Activated CD8-positive, alpha-beta memory T cell treated with anti-CD3 and anti-CD28 coated beads for 36 hours (primary cell): ENCODE measurements around the gene CLCNKB. TPM values are rescaled to one million over a fixed set of nuclear protein-coding genes. Genes with fewer than 3 reads are reported as not detected.
"Not testable (repeated sequence)": the region's sequence is repeated elsewhere in the genome, so short reads cannot be mapped to it uniquely, and the experiment has no call there.

Experiments
- CTCF ChIA-PET: fragments of 350-600 bp; sonication (Branson Sonifier 250); formaldehyde crosslinking; loops from one replicate; lab custom pipeline; 2021; ENCODE audit warnings: antibody characterized with exemption; lab: Charles Lee
- POLR2A ChIA-PET: fragments of 350-600 bp; sonication (Branson Sonifier 250); formaldehyde crosslinking; loops from one replicate; lab custom pipeline; 2021; ENCODE audit warnings: antibody characterized with exemption; lab: Charles Lee
- total RNA-seq, 2 experiments: library from RNA; stranded (reverse); gene quantifications; one replicate each; pipeline ENCODE4 v1.2.3, GENCODE V29; 2021

Gene CLCNKB
- total RNA-seq: not detected

DNA sequence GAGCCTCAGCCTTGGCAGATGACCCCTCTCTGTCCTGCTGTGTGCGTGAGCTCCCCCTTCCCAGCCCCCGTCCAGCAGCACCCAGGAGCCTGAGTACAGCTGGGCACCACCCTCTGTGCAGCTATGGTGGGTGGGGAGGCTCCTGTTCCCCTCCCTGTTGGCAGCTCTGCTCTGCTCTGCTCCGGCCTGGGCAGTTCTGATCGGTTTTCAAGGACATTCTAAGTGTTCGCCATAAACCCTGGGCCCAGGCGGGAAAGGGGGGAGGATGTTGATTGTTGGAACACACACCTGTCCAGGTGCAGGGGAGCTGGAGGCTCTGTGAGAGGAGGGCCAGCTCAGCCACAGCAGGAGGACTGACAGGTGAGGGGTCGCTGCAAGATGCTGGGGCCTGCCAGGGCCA lies at the start of gene CLCNKB:
Gene CLCNKB, plus strand, starts transcription at position 262 of the 400 bp plus-strand sequence. CDS start 711 bp downstream, outside the sequence.
- ChIA-PET POLR2A (no interaction called here), CTCF (interaction anchor here (0.6 kb wide), 1 partner anchor 379 kb away, joined by 3 read pairs; no protein-coding TSS in a partner anchor)

DNA sequence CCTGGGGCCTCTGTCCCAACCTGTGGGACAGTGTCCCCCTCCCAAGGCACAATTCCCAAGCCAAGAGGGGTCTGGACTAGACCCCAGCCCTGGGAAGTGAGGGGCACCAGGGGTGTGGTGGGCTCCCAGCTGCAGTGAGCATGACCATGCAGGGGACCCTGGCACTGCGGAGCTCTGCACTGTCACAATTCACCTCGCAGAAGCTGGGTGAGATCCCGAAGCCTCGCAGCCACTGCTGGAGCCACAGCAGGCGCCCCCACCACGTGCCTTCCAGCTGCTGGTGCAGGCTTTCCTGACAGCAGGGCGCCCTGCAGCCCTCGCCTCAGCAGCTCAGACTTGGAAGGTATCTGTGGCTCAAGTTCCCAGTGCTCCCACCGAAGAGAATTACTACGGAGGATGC lies 49.5 kb upstream of the CLCNKB start:
- POLR2A ChIA-PET: no interaction called here
- CTCF ChIA-PET: interaction anchor here (0.8 to 1.2 kb wide), 4 partner anchors 15 to 191 kb away, joined by 3 to 5 read pairs (median 3); partner anchors contain the start of gene UQCRHL

DNA sequence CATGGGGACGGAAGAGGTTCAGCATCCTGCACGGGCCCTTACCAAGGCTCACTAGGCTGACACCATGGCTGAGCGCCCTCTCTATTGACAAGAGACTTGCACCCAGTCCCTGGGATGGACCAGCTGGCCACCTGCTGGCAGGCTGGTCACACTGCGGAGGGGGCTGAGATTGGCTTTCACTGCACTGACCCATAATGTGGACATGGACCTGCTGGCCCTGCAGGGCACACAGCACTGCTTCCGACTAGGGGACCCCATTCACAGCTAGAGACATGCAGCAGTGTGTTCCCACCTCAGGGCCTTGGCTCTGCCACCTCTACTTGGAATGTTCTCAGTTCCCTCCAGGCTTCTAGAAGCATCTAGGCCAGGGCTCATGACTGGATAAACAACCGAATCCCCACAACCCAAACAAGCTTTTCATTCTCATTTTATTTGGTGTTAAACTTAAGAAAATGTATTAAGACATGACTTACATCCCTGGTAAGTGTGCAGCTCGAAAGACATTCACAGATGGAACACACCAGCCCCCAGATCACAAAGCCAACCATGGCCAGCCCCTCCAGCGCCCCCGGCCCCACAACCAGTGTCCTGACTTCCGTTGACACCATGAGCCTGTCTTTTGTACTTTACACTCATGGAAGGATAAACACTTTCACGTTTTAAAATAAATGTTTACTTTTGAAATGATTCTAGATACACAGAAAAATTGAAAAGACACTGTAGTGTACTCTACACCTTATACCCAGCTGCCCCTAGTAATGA lies 48.8 kb upstream of the CLCNKB start:
- POLR2A ChIA-PET: no interaction called here
- CTCF ChIA-PET: interaction anchor here (0.8 to 1.3 kb wide), 6 partner anchors 14 to 203 kb away, joined by 3 to 8 read pairs (median 4); partner anchors contain the start of genes UQCRHL and ZBTB17

DNA sequence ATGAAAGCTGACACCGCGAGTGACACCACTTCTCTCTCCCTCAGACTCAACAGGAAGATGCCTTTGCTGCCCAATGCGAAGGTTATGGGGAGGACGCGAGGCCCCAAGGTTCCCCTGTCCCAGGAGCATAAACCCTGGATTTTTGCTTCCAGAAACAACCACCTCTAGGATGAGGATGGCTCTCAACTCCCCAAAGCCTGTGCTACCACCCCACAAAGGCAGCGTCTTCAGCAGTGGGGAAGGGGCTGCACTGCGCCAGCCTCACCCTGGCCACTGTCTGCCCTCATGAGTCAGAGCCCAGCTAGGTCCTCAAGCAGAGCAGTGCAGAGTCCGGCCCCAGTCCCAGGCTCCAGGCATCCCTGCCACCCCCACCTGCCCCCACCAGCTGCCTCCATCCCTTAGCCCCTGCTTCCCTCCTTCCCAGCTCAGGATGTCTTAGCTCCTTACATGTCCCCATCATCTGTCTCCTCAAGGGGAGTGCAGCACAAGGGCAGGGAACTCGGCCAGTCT lies 46.5 kb upstream of the CLCNKB start:
- ChIA-PET CTCF (interaction anchor here (0.6 to 0.8 kb wide), 4 partner anchors 60 to 206 kb away, joined by 3 read pairs; no protein-coding TSS in a partner anchor), POLR2A (no interaction called here)

DNA sequence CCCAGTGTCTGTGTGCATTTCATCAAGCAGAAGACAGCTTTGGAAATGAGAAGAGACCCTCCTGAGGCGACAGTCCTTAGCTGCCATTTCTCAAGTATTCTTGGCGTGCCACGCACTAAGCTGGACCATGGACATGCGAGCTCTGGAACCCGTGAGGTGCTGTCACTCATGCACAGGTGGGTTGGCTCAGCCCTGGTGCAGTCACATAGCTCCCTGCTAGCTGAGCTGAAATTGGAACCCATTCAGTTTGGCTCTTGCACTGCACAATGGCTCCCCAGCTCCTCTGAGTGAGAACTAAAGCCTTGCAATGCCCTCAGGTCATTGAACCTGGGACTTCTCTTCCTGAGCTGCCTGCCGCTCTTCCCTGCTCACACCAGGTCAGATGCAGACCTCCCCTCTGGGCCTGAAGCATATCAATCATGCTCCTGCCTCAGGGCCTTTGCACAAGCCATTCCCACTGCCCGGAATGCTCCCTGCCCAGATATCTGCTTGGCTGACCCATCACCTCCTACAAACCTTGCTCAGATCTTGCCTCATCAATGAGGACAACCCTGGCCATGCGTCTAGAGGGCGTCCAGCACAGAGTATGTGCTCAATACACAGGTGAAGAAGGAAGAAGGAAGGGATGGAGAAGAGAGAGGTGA lies 45.8 kb upstream of the CLCNKB start:
- POLR2A ChIA-PET: no interaction called here

DNA sequence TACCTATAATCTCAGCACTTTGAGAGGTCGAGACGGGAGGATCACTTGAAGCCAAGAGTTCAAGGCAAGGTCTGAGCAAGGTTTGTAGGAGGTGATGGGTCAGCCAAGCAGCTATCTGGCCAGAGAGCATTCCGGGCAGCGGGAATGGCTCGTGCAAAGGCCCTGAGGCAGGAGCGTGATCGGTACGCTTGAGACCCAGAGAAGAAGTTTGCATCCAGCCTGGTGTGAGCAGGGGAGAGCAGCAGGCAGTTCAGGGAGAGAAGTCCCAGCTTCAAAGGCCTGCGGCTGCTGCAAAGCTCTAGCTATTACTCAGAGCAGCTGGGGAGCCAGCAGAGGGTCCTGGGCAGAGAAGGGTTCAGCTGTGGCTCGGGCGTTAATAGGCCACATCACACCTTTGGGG lies 44.7 kb upstream of the CLCNKB start:
- POLR2A ChIA-PET: no interaction called here
- CTCF ChIA-PET: no interaction called here

More for the DNA sequence above, 45.8 kb upstream of the CLCNKB start:
- CTCF ChIA-PET: interaction anchor here (0.6 to 1.0 kb wide), 6 partner anchors 27 to 206 kb away, joined by 3 read pairs; no protein-coding TSS in a partner anchor

DNA sequence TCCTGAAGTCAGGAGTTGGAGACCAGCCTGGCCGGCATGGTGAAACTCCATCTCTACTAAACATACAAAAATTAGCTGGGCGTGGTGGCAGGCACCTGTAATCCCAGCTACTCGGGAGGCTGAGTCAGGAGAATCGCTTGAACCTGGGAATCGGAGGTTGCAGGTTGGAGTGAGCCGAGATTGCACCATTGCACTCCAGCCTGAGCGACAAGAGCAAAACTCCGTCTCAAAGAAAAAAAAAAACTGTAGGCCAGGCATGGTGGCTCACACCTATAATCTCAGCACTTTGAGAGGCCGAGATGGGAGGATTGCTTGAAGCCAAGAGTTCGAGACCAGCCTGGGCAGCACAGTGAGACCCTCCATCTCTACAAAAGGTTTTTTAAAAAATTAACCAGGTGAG lies 42.3 kb upstream of the CLCNKB start:
- POLR2A ChIA-PET, CTCF ChIA-PET: not testable (repeated sequence)

DNA sequence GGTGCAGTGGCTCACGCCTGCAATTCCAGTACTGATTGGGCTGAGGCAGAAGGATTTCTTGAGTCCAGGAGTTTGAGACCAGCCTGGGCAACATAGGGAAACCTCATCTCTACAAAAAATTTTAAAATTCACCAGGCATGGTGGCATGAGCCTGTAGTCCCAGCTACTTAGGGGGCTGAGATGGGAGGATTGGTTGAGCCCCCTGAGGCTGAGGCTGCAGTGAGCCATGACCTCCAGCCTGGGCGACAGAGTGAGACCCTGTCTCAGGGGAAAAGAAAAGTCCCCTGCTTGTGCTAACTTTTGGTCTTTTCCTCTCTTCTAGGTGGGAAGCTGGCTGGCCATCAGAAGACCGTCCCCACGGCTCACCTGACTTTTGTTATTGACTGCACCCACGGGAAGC lies 38.0 kb upstream of the CLCNKB start:
- CTCF ChIA-PET: interaction anchor here (0.9 to 1.4 kb wide), 5 partner anchors 8 to 214 kb away, joined by 3 to 4 read pairs (median 3); no protein-coding TSS in a partner anchor
- POLR2A ChIA-PET: no interaction called here

DNA sequence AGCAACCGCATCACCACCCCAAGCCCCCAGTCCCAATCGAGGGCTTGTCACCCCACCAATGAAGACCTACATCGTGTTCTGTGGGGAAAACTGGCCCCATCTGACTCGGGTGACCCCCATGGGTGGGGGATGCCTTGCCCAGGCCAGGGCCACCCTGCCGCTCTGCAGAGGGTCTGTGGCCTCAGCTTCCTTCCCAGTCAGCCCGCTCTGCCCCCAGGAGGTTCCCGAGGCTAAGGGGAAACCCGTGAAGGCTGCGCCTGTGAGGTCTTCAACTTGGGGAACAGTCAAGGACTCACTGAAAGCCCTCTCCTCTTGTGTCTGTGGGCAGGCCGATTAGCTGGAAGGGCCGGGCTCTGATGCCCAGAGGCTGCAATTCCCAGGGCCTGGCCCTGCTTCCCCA lies 37.6 kb upstream of the CLCNKB start:
- POLR2A ChIA-PET: no interaction called here
- CTCF ChIA-PET: interaction anchor here (0.8 to 1.4 kb wide), 5 partner anchors 8 to 214 kb away, joined by 3 to 4 read pairs (median 3); no protein-coding TSS in a partner anchor

DNA sequence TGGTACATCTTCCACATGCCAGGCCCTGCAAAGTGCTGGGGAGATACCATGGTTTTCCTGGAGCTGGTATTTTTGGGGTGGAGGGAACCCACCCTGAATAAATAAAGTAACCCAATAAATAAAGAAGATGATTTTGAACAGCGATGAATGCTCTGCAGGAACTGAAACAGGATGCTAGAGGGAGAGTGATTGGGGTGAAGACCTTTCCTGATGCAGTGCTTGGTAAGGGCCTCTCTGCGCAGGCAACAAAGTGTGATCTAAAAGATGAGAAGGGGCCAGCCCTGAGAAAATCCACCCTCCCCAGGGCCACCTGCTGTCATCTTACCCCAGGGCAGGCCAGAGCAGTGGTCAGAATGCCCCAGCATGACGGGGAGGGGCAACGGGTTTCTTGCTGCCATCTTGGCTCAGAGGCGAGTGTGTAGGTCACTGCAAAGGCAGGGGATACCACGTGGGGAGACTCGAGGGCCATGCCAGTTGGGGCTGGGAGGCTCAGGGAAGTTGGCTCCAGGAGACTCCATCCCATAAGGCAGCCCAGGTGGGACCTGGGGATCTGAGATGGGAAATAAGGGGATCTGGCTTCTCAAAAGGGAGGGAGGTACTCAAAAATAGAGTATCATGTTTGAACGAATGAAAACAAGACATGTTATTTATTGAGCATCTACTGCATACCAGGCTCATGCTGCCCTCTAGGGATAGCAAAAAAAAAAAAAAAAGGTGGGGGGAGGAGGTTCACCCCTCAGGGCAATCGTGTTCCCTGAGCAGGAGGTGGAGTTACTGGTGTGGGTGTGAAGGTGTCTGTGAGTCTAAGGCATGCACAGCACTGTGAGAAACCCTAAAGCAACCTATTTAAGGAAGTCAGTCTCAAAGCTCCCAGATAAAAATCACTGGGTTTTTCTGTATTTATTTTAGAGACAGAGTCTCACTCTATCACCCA lies 36.8 kb upstream of the CLCNKB start:
- POLR2A ChIA-PET: no interaction called here
- CTCF ChIA-PET: interaction anchor here (0.6 to 2.0 kb wide), 7 partner anchors 100 to 266 kb away, joined by 3 to 9 read pairs (median 4); no protein-coding TSS in a partner anchor

DNA sequence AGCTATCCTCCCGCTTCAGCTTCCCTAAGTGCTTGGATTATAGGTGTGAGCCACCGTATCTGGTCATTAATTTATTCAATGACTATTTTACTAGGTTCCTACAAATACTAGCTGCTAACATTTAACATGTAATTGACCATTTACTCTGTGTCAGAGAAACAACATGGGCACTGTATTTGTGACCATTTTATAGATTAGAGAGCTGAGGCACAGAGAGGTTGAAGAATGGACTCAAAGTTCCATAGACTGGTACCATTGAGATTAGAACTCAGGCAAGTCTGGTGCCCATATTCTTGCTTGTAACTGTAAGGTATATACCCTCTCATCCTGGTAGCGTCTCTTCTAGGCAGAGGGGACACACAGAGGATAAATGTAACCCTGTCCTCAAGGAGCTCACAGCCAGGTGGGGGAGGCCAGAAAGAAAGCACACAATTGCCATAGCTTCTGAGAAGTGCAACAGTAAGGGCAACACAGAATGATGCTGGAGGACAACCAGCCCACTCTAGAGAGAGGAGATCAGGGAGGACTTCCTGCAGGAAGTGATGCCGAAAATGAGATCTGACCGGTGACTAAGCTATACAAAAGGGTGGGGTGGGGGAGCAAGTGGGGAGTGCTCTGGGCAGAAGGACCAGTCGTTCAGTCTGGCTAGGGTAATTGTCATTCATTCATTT lies 35.8 kb upstream of the CLCNKB start:
- POLR2A ChIA-PET: interaction anchor here (0.6 kb wide), 1 partner anchor 299 kb away, joined by 5 read pairs; no protein-coding TSS in a partner anchor

DNA sequence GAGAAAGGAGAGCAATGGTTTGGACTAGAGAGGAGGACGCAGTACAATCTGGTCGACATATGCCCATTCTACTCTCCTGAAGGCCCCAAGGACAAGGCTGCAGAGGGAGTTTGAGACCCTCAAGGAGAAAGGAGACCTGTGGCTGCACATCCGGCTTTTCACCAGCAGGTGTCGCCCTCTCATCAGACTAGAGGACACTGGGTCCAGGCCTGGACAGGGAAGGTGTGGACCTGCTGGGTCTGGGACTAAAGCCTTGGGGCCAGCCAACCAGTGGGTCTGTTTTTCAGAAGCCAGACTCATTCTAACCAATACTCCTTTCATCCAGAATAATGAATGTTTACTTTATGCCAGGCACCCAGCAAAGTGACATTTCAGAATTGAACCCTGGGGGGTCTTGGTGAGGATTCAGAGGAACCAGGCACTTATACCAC lies 34.5 kb upstream of the CLCNKB start:
- POLR2A ChIA-PET: no interaction called here
- CTCF ChIA-PET: interaction anchor here (0.6 to 2.0 kb wide), 9 partner anchors 9 to 194 kb away, joined by 3 to 9 read pairs (median 4); partner anchors contain the start of gene HSPB7

More for the DNA sequence above, 35.8 kb upstream of the CLCNKB start:
- CTCF ChIA-PET: interaction anchor here (0.6 to 2.0 kb wide), 9 partner anchors 13 to 327 kb away, joined by 3 to 9 read pairs (median 3); no protein-coding TSS in a partner anchor

DNA sequence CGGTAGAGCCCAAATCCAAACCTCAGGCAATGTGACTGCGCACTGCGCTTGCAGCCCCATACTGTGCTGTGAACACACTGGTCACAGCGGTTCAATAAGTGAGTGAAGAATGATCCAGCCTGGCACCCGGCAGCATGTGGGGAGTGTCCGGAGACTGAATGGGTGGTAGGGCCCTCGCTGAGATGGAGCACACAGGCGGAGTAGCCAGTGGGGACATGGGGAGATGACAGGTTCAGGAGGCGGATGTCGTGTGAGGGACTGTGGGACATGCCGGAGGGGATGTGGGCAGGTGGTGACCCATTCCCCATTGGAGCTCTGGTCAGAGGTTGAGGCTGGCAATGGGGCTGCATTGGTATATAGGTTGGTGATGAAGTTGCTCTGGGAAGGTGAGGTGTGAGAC lies 33.9 kb upstream of the CLCNKB start:
- ChIA-PET CTCF (interaction anchor here (0.6 to 1.7 kb wide), 9 partner anchors 9 to 73 kb away, joined by 3 to 4 read pairs (median 3); partner anchors contain the start of gene HSPB7), POLR2A (no interaction called here)

DNA sequence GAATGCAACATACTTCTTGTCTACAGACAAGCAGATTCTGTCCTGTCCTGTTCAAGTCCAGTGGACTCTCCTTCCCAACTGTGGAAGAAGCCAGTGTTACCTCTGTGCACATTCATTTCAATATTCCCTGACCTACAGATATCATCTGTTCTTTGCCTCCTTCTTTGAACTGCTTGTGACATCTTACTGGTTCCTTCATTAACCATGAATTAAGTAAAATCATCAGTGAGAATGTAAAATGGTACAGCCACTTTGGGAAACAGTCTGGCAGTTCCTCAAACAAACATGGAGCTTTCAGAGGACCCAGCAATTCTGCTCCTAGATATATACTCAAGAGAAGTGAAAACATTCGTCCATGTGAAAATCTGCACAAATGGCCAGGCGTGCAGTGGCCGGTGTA lies 32.7 kb upstream of the CLCNKB start:
- CTCF ChIA-PET: interaction anchor here (0.5 to 1.5 kb wide), 5 partner anchors 18 to 179 kb away, joined by 3 to 4 read pairs (median 3); no protein-coding TSS in a partner anchor
- POLR2A ChIA-PET: no interaction called here

DNA sequence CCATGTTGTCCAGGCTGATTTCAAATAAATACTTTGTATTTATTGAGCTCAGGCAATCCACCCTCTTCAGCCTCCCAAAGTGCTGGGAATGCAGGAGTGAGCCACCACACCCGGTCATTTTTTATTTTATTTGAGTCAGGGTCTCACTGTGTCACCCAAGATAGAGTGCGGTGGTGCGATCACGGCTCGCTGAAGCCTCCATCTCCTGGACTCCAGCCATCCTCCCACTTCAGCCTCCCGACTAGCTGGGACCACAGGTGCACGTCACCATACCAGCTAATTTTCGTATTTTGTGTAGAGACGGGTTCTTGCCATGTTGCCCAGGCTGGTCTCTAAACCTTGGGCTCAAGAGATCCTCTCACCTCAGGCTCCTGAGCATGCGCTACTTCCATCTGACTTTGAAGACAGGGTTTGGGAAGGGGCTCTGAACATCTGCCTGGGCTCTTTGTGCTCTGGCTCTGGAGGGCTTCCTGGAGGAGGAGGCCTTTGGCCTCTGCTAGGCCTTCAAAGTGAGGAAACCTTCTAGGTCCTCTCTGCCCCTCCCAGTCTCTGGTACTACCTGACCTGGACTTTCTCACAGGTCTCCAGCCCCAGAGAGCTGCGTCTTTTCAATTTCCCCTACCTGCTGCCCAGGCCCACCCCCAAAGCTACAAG lies 31.5 kb upstream of the CLCNKB start:
- CTCF ChIA-PET: interaction anchor here (0.6 to 0.8 kb wide), 2 partner anchors 9 to 173 kb away, joined by 3 read pairs; no protein-coding TSS in a partner anchor
- POLR2A ChIA-PET: no interaction called here

DNA sequence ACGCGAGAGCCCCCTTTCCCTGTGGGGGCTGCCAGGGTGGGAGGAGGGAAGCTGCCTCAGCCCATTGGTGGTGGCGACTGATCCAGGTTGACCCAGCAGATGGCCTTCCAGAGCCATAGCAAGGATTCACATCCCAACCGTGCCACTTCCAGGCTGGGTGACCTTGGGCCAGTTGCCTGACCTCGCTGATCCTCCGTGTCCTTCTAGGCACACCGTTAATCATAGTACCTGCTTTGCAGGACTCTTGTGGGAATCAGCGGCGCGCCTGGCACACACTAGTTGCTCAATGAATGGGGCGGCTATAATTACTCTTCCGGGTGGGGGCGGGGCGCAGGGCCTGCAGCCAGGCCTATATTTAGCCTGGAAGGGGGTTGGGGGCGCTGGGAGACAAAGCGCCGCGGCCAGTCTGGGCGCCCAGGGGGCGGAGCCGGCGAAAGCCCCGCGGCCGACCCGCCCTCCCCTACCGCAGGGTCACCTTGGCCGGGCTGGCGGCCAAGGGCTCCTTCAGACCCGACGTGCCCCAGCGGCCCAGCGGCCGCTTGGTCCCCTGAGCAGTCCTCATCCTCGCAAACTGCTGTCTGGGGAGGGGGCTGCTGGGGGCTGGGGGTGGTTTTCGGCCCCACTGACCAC lies 30.9 kb upstream of the CLCNKB start:
- POLR2A ChIA-PET: no interaction called here
- CTCF ChIA-PET: interaction anchor here (0.6 to 1.3 kb wide), 2 partner anchors 10 to 197 kb away, joined by 3 to 5 read pairs; no protein-coding TSS in a partner anchor
